ENCODE measurements around the gene CDK11B.

- TF ChIP-seq CTCF (IDR thresholded peaks at IDR 0.05): no peak
- no peak for TF ChIP-seq POLR2A (IDR thresholded peaks at IDR 0.05)
These were observed 64.8 kb downstream of the CDK11B start for GRCh38 chr1:1593834-1594601.
